AG04449 (cell line): ENCODE measurements around the gene MAP3K21.

Source experiments
- CTCF ChIA-PET: fragments of 350-600 bp; formaldehyde crosslinking; extraction: SDS; loops from one replicate; lab custom pipeline; 2021; ENCODE audit warnings: antibody characterized with exemption; lab: Yijun Ruan, JAX
- POLR2A ChIA-PET: fragments of 400-600, 350-600 bp; formaldehyde crosslinking; extraction: SDS; loops from one replicate; lab custom pipeline; 2020; ENCODE audit warnings: antibody characterized with exemption, inconsistent platforms; lab: Yijun Ruan, JAX
- DNase-seq: peaks from one replicate; pipeline ENCODE4 v3.0.0-alpha.2; 2010; ENCODE audit warnings: low read depth, low spot score
- H3K4me3 ChIP-seq: 2 replicates; pipeline ENCODE4 v1.5.1; 2011; ENCODE audit warnings: low read depth, mild to moderate bottlenecking, control low read depth, low read length
- TF ChIP-seq, protein P1 (sequence below): IDR thresholded peaks from one replicate; pipeline ENCODE4 v1.5.1; 2011; ENCODE audit warnings: mild to moderate bottlenecking, moderate library complexity, low read length, control low read depth, inconsistent platforms; ENCODE audit not compliant: insufficient read depth; ENCODE audit errors: missing control alignments

MAP3K21 gene

DNA sequence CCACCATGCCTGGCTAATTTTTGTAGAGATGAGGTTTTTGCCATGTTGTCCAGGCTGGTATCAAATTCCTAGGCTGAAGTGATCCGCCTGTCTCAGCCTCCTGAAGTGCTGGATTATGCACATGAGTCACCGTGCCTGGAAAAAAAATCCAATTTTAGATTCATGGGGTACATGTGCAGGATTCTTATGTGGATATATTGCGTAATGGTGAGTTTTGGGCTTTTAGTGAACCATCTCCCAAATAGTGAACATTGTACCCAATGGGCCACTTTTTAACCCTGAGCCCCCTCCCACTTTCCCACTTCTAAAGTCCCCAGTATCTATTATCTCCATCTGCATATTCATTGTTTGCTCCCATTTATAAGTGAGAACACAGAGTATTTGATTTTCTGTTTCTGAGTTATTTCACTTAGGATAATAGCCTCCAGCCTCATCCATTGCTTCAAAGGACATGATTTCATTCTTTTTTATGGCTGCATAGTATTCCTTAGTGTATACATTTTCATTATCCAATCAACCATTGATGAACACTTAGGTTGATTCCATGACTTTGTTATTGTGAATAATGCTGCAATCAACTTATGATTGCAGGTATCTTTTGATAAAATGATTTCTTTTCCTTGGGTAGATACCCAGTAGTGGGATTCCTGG is 104.4 kb downstream of the MAP3K21 start:
- ChIA-PET CTCF (interaction anchor here (2.5 kb wide), 1 partner anchor 8 kb away, joined by 13 read pairs; no protein-coding TSS in a partner anchor), POLR2A (no interaction called here)
- H3K4me3 ChIP-seq = no peak overlapping the region
- DNase-seq = no peak
- TF ChIP-seq, protein P1, sequence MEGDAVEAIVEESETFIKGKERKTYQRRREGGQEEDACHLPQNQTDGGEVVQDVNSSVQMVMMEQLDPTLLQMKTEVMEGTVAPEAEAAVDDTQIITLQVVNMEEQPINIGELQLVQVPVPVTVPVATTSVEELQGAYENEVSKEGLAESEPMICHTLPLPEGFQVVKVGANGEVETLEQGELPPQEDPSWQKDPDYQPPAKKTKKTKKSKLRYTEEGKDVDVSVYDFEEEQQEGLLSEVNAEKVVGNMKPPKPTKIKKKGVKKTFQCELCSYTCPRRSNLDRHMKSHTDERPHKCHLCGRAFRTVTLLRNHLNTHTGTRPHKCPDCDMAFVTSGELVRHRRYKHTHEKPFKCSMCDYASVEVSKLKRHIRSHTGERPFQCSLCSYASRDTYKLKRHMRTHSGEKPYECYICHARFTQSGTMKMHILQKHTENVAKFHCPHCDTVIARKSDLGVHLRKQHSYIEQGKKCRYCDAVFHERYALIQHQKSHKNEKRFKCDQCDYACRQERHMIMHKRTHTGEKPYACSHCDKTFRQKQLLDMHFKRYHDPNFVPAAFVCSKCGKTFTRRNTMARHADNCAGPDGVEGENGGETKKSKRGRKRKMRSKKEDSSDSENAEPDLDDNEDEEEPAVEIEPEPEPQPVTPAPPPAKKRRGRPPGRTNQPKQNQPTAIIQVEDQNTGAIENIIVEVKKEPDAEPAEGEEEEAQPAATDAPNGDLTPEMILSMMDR = no peak

DNA sequence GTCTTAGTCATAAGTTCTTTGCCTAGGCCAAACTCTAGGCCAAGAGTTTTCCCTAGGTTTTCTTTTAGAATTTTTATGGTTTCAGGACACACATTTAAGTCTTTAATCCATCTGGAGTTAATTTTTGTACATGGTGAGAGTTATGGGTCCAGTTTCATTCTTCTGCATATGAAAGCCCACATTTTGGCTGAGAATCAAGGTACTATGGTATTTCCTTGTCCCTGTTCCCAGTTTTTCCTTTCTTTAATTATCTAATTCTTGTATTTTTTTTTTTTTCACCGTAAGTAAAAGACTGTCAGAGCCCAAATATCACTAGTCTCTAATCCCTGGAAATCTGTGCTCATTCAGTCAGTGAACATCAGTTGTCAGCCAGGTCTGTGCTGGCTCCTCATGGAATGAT is 105.4 kb downstream of the MAP3K21 start:
- DNase-seq = no peak
- POLR2A ChIA-PET = no interaction called here
- TF ChIP-seq, protein P1 = no peak
- H3K4me3 ChIP-seq = no peak overlapping the region
- CTCF ChIA-PET = no interaction called here

DNA sequence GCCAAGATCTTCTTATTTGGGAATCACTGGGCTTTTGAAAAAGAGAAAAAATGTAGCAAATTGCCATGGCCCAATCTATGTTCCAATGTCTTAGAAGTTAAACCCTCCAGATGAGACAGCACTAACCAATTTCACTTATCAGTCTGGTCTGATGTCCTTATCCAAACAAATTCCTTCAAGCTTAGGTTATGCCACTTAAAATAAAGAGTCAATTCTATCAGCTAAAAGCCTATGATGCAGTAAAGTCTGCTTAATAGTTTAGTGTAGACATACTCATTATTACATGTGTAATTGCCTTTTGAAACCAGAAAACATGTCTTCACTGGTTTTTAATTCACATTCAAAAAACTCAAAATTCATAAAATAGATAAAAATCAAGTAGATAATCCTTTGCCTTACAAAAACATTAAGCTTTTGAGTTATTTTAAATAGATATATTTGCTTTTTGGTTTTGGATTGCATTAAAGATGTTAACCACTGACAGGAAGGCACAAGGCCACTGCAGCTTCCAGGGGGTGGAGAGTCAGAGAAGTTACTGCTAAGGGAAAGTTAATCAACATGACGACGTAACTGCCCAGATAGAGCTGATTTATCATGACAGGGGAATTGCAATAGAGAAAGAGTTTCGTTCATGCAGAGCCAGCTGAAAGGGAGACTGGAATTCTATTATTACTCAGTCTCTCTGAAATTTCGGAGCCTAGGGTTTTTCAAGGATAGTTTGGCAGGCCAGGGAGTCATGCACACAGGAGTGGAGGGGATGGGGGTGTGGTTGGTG is 106.1 kb downstream of the MAP3K21 start:
- TF ChIP-seq, protein P1 = no peak
- CTCF ChIA-PET = no interaction called here
- DNase-seq = no peak
- POLR2A ChIA-PET = no interaction called here
- H3K4me3 ChIP-seq = no peak overlapping the region
